Ishikawa (cell line): ENCODE results near the gene CMSS1.

Source experiments
- CEBPB ChIP-seq: IDR thresholded peaks from 2 replicates; pipeline ENCODE4 v1.6.1; 2012
- CREB1 ChIP-seq: IDR thresholded peaks from 2 replicates; pipeline ENCODE4 v1.6.1; 2012; ENCODE audit warnings: low read depth
- EGR1 ChIP-seq: IDR thresholded peaks from 2 replicates; pipeline ENCODE4 v1.6.1; 2012
- EP300 ChIP-seq: IDR thresholded peaks from 2 replicates; pipeline ENCODE4 v1.6.1; 2012; ENCODE audit warnings: borderline replicate concordance
- FOXM1 ChIP-seq: IDR thresholded peaks from 2 replicates; pipeline ENCODE4 v1.6.1; 2012; ENCODE audit warnings: low read depth, borderline replicate concordance
- NFIC ChIP-seq: IDR thresholded peaks from 2 replicates; pipeline ENCODE4 v1.6.1; 2012
- RAD21 ChIP-seq: IDR thresholded peaks from 2 replicates; pipeline ENCODE4 v1.6.1; 2012; ENCODE audit warnings: low read depth
- TAF1 ChIP-seq: IDR thresholded peaks from 2 replicates; pipeline ENCODE4 v1.6.1; 2012; ENCODE audit warnings: low read depth, mild to moderate bottlenecking
- TCF12 ChIP-seq: IDR thresholded peaks from 2 replicates; pipeline ENCODE4 v1.6.1; 2012; ENCODE audit warnings: low read depth
- TEAD4 ChIP-seq: IDR thresholded peaks from 2 replicates; pipeline ENCODE4 v1.6.1; 2012
- YY1 ChIP-seq: IDR thresholded peaks from 2 replicates; pipeline ENCODE4 v1.6.1; 2012; ENCODE audit warnings: low read depth
- ZBTB7A ChIP-seq: IDR thresholded peaks from 2 replicates; pipeline ENCODE4 v1.6.1; 2012; ENCODE audit warnings: low read depth
- TF ChIP-seq, protein P1 (sequence below): IDR thresholded peaks from 2 replicates; pipeline ENCODE4 v1.6.1; 2012
- TF ChIP-seq, protein P2 (sequence below): IDR thresholded peaks from 2 replicates; pipeline ENCODE4 v1.6.1; 2012; ENCODE audit warnings: low read depth, mild to moderate bottlenecking
- TF ChIP-seq, protein P3 (sequence below): IDR thresholded peaks from 2 replicates; pipeline ENCODE4 v1.6.1; 2012

Gene CMSS1

DNA sequence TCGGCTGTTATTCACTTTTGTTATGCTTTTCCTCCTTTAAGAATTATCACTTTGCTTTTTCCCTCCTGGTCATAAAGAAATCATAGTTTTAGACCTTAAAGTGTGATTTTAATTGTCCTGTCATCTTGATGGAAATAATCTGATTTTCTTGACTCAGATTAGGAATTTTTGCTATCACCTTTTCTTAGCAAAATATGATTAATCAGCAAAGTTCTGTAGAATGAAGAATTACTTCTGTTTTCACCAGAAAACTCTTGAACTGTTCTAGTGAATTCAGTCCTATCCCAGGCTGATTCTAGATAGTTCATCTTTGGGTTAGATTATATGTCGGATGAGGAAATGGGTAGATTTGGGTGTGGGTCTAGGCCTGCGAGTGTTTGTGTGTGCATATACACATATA, 12.2 kb downstream of the CMSS1 start:
- TF ChIP-seq EGR1 (no peak), EP300 (no peak), NFIC (no peak), TAF1 (no peak), CEBPB (no peak)
- TF ChIP-seq, protein P1, sequence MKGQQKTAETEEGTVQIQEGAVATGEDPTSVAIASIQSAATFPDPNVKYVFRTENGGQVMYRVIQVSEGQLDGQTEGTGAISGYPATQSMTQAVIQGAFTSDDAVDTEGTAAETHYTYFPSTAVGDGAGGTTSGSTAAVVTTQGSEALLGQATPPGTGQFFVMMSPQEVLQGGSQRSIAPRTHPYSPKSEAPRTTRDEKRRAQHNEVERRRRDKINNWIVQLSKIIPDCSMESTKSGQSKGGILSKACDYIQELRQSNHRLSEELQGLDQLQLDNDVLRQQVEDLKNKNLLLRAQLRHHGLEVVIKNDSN = no peak

DNA sequence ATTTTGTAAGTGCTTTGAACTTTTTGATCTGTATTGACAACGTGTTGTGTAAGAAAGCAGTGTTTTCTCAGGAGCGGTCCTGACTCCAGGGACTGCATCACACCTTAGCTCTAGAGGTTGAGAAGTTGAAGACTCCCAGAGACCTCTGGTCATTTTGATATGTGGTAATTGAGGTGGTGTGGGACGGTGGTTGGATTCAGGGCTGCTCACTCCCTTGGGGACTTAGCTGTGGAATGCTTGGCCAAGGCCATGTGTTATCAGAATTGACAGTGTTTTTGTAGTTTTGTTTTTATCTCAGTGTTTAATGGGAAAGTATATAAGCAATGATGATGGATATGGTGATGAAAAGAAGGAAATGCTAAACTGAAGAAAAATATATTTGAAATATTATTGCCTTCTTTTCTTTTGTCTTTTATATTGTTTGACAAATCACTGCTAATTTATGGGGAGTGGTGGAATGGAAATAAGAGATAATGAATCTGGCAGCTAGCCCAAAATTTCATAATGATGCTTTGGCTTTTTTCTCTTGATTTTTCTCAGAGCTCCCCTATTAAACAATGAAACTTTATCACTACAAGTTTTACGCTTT, 16.0 kb downstream of the CMSS1 start:
- no peak for TF ChIP-seq TCF12
- no peak for TF ChIP-seq TEAD4
- no peak for TF ChIP-seq ZBTB7A

DNA sequence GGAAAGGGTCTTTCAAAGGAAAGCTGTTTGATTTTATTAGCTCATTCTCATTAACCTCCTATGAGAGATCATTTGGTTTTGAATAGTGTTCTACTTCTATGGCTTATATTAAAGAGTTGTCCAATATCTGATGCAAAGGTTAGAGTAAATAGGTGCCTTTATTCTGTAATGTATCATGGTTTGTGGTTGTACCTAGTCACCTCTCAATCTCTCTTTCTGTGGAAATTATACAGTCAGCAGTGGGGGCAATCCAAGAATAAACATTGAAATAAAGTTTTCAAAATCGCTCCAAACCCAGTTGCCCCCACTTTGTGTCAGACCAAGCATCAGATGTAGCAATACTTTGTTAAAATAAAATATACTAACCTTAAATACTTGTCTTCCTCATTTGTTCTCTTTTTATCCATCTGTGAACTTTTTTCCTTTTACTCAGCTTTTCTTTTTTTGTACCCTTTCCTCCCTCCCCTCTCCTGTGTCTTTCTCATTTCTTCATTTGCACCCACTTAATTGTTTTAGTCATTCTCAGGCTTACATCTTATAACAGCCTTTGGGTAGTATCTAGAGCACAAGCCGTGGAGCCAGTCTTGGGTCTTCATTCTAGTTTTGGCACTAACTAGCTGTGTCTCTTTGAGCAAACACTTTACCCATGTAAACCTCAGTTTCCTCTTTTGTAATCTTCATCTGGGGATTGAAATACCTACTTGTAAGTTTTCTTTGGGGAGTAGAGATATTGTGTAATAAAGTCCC, 16.7 kb downstream of the CMSS1 start:
- TF ChIP-seq, protein P2, sequence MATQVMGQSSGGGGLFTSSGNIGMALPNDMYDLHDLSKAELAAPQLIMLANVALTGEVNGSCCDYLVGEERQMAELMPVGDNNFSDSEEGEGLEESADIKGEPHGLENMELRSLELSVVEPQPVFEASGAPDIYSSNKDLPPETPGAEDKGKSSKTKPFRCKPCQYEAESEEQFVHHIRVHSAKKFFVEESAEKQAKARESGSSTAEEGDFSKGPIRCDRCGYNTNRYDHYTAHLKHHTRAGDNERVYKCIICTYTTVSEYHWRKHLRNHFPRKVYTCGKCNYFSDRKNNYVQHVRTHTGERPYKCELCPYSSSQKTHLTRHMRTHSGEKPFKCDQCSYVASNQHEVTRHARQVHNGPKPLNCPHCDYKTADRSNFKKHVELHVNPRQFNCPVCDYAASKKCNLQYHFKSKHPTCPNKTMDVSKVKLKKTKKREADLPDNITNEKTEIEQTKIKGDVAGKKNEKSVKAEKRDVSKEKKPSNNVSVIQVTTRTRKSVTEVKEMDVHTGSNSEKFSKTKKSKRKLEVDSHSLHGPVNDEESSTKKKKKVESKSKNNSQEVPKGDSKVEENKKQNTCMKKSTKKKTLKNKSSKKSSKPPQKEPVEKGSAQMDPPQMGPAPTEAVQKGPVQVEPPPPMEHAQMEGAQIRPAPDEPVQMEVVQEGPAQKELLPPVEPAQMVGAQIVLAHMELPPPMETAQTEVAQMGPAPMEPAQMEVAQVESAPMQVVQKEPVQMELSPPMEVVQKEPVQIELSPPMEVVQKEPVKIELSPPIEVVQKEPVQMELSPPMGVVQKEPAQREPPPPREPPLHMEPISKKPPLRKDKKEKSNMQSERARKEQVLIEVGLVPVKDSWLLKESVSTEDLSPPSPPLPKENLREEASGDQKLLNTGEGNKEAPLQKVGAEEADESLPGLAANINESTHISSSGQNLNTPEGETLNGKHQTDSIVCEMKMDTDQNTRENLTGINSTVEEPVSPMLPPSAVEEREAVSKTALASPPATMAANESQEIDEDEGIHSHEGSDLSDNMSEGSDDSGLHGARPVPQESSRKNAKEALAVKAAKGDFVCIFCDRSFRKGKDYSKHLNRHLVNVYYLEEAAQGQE = no peak
- TF ChIP-seq CEBPB (no peak), TAF1 (no peak), ZBTB7A (no peak), TEAD4 (no peak), FOXM1 (no peak), TCF12 (no peak), YY1 (no peak)
- TF ChIP-seq, protein P3, sequence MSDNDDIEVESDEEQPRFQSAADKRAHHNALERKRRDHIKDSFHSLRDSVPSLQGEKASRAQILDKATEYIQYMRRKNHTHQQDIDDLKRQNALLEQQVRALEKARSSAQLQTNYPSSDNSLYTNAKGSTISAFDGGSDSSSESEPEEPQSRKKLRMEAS = no peak

DNA sequence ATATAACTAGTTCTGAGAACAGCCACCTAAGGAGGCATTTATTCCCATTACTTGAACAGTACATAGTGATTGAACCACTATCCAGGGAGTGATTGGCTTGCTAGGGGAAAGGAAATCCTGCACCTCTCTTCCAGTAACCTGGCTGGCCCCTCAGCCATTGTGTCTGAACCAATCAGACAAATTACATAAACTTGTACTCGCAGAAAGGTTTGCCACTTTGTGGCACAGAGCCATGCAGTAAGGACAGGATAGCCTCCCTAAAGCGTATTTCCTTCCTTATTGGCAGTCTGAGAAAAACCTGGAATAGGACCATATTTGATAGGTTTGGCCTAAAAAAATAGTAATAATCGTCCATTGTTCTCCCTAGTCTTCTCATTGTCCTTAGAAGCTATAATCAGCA, 19.0 kb downstream of the CMSS1 start:
- TF ChIP-seq TEAD4 (no peak), ZBTB7A (no peak), YY1 (no peak), NFIC (no peak), CREB1 (no peak), RAD21 (no peak), TCF12 (no peak), EP300 (no peak), FOXM1 (no peak), EGR1 (no peak), CEBPB (no peak), TAF1 (no peak)
- TF ChIP-seq, protein P1 = no peak
- TF ChIP-seq, protein P3 = no peak
- TF ChIP-seq, protein P2 = no peak

DNA sequence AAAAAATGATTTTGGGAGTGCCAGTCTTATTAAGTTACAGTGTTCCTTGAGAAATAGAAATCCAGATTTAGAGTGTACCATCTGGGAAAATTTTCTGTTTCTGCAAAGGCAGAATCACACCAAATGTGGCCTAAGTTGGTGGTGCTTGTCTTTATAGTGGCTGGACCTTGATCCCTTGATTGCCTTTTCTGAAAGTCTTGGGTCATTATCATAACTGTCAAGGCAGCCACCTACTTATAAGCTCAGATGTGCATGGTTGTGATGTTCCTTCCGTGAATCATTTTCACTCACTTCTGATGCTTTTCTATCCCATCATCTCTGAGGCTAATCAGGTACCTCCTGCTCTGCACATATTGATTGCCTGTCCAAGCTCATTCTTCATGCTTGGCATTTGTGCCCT, 20.1 kb downstream of the CMSS1 start:
- TF ChIP-seq NFIC (no peak), EP300 (no peak), EGR1 (no peak), TAF1 (no peak), ZBTB7A (no peak), TCF12 (no peak), CEBPB (no peak), YY1 (no peak), FOXM1 (no peak), TEAD4 (no peak), RAD21 (no peak), CREB1 (no peak)
- TF ChIP-seq, protein P1 = no peak
- TF ChIP-seq, protein P3 = no peak
- TF ChIP-seq, protein P2 = no peak
